A549 (cell line): Measurements from ENCODE around the gene ERAL1. TPM values are rescaled to one million over a fixed set of nuclear protein-coding genes. Genes with fewer than 3 reads are reported as not detected.

ENCODE experiments used
- ATAC-seq, 2 experiments: fragments of 200-7000 bp in 1 of 2; fragments of >200 bp in 1 of 2; cut with Nextera tagmentation in 1 of 2; cut with Tn5 transposase in 1 of 2; 3 replicates each; pipeline versions ENCODE4 v1.8.0 to v1.9.1; 2018 to 2020; ENCODE audit warnings: mild to moderate bottlenecking in 1 of 2, moderate library complexity in 1 of 2
- CTCF ChIA-PET: fragments of 300-600 bp; sonication (Branson Sonifier 250); formaldehyde crosslinking; extraction: SDS; loops from one replicate; lab custom pipeline; 2021; ENCODE audit warnings: antibody characterized with exemption, inconsistent platforms; lab: Yijun Ruan, JAX
- POLR2A ChIA-PET: fragments of 350-600 bp; formaldehyde crosslinking; extraction: SDS; loops from one replicate; lab custom pipeline; 2021; ENCODE audit warnings: antibody characterized with exemption, inconsistent platforms; lab: Yijun Ruan, JAX
- DNase-seq, 2 experiments: peaks; one replicate each; pipeline versions ENCODE4 v3.0.0 to v3.0.0-alpha.2; 2011 to 2016; ENCODE audit warnings: low read depth in 1 of 2, low spot score in 1 of 2
- FAIRE-seq: peaks from 2 replicates; lab custom pipeline; 2011; peaks lifted over from hg19 to GRCh38; lab: Jason Lieb, UNC
- H3K27ac ChIP-seq, 2 experiments: fragments of >200 bp; sonication (Bioruptor Twin); formaldehyde crosslinking; 3 replicates each; pipeline ENCODE4 v1.5.1; 2016 to 2017
- H3K4me1 ChIP-seq: fragments of >200 bp; sonication (Bioruptor Twin); formaldehyde crosslinking; 3 replicates; pipeline ENCODE4 v1.6.1; 2016
- H3K4me2 ChIP-seq: fragments of >200 bp; sonication (Bioruptor Twin); formaldehyde crosslinking; 3 replicates; pipeline ENCODE4 v1.6.1; 2016
- H3K4me3 ChIP-seq: fragments of >200 bp; sonication (Bioruptor Twin); formaldehyde crosslinking; 3 replicates; pipeline ENCODE4 v1.5.1; 2016
- H3K9me3 ChIP-seq: fragments of >200 bp; sonication (Bioruptor Twin); formaldehyde crosslinking; 3 replicates; pipeline ENCODE4 v1.6.1; 2016
- BCL3 ChIP-seq: fragments of >200 bp; sonication (Bioruptor Twin); formaldehyde crosslinking; IDR thresholded peaks from 3 replicates; pipeline ENCODE4 v1.6.1; 2016
- CBX2 ChIP-seq: fragments of 200-600 bp; sonication (generic); IDR thresholded peaks from 2 replicates; pipeline ENCODE4 v1.6.1; 2016; ENCODE audit warnings: low read depth, mild to moderate bottlenecking, borderline replicate concordance
- CHD2 ChIP-seq: fragments of 150-350 bp; IDR thresholded peaks from 2 replicates; pipeline ENCODE4 v1.6.1; 2014; ENCODE audit warnings: low read length; ENCODE audit not compliant: partially characterized antibody
- FOXS1 ChIP-seq: fragments of 250-450 bp; sonication (Bioruptor Pico); IDR thresholded peaks from 2 replicates; pipeline ENCODE4 v1.5.0; 2020; ENCODE audit warnings: mild to moderate bottlenecking, moderate library complexity
- HEYL ChIP-seq: fragments of 250-450 bp; sonication (Bioruptor Pico); IDR thresholded peaks from 2 replicates; pipeline ENCODE4 v1.8.0; 2021; ENCODE audit warnings: mild to moderate bottlenecking, moderate library complexity
- HOXB13 ChIP-seq: fragments of 250-450 bp; sonication (Bioruptor Pico); IDR thresholded peaks from 2 replicates; pipeline ENCODE4 v1.5.0; 2020; ENCODE audit warnings: low read depth, mild to moderate bottlenecking, moderate library complexity
- HOXB5 ChIP-seq: fragments of 250-450 bp; sonication (Bioruptor Pico); IDR thresholded peaks from 2 replicates; pipeline ENCODE4 v1.5.0; 2020; ENCODE audit warnings: mild to moderate bottlenecking, moderate library complexity
- MAFK ChIP-seq: fragments of 450-650 bp; IDR thresholded peaks from 2 replicates; pipeline ENCODE4 v1.6.1; 2014; ENCODE audit not compliant: partially characterized antibody
- NR3C1 ChIP-seq: fragments of >200 bp; sonication (Bioruptor Twin); formaldehyde crosslinking; IDR thresholded peaks from 3 replicates; pipeline ENCODE4 v1.6.1; 2017
- PHF8 ChIP-seq: fragments of 200-600 bp; sonication (generic); IDR thresholded peaks from 2 replicates; pipeline ENCODE4 v1.6.1; 2016; ENCODE audit warnings: low read depth, mild to moderate bottlenecking, antibody characterized with exemption, moderate library complexity, borderline replicate concordance
- RARB ChIP-seq: fragments of 250-450 bp; sonication (Bioruptor Pico); IDR thresholded peaks from 2 replicates; pipeline ENCODE4 v1.8.0; 2021; ENCODE audit warnings: mild to moderate bottlenecking, moderate library complexity
- RCOR1 ChIP-seq: fragments of 150-350 bp; IDR thresholded peaks from 2 replicates; pipeline ENCODE4 v1.6.1; 2014; ENCODE audit warnings: antibody characterized with exemption, low read length, low read depth
- USF2 ChIP-seq: fragments of 450-650 bp; IDR thresholded peaks from 2 replicates; pipeline ENCODE4 v1.6.1; 2014; ENCODE audit warnings: antibody characterized with exemption
- ZC3H11A ChIP-seq: fragments of 450-650 bp; IDR thresholded peaks from 2 replicates; pipeline ENCODE4 v1.6.1; 2014; ENCODE audit warnings: antibody characterized with exemption, mild to moderate bottlenecking
- ZNF302 ChIP-seq: fragments of 250-450 bp; sonication (Bioruptor Pico); IDR thresholded peaks from 2 replicates; pipeline ENCODE4 v1.9.0; 2021; ENCODE audit warnings: inconsistent platforms, mild to moderate bottlenecking, moderate library complexity
- WGBS: methylation state at CpG from one replicate; pipeline ENCODE4 v1.1.6; 2017; ENCODE audit errors: missing lambda C conversion rate; 5-methylcytosine and 5-hydroxymethylcytosine counted together
- polyA plus RNA-seq, 4 experiments: library from polyadenylated mRNA; depleted of rRNA in 3 of 4; stranded (reverse); fragments of >200 nt; fragmentation: RNase III in 1 of 4; extraction: RNeasy Plus Mini Kit Qiagen cat#74134 plus additional on column Dnase treatment in 1 of 4; gene quantifications; 2 replicates in 3 of 4; 3 replicates in 1 of 4; pipeline ENCODE4 v1.2.3, GENCODE V29; 2011 to 2017
- TF ChIP-seq, protein P1 (sequence below): fragments of 150-350 bp; IDR thresholded peaks from 2 replicates; pipeline ENCODE4 v1.6.1; 2014; ENCODE audit warnings: low read depth, mild to moderate bottlenecking, low read length
- TF ChIP-seq, protein P2 (sequence below): fragments of 250-450 bp; sonication (Bioruptor Pico); IDR thresholded peaks from 2 replicates; pipeline ENCODE4 v1.5.0; 2021; ENCODE audit warnings: mild to moderate bottlenecking, moderate library complexity, borderline replicate concordance
- TF ChIP-seq, protein P3 (sequence below): IDR thresholded peaks from 2 replicates; pipeline ENCODE4 v1.6.1; 2012

The ERAL1 gene
- polyA plus RNA-seq, 2 of the 4 experiments (the other 2 are of a cell fraction) = 78.9 to 88.3 TPM

DNA sequence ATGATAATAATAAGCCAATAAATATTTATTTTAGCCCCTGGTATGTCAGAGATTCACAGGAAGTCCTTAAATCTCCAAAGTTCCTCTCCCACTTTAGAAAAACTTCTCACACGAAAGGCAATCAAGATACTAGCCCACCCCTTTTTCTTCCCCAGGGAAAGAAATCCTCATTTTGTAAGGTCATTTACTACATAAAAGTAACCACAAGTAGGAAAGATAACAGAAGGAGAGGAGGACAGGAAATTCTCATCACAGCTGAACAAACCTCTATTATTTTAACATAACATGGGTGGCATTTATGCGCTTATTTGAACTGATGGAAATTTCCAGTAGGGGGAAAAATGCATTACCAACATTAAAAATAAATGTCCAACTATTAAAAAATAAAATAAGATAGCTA lies 15.6 kb upstream of the ERAL1 start:
- no peak for ATAC-seq
- H3K4me2 ChIP-seq = no peak overlapping the region
- CTCF ChIA-PET = interaction anchor here (0.8 to 1.3 kb wide), 4 partner anchors 11 to 81 kb away, joined by 3 to 4 read pairs (median 3); no protein-coding TSS in a partner anchor
- DNase-seq = no peak
- POLR2A ChIA-PET = no interaction called here
- FAIRE-seq = no peak
- TF ChIP-seq USF2 (no peak), ZNF302 (CRISPR knock-in tag) (no peak), HOXB13 (CRISPR knock-in tag) (no peak), CBX2 (no peak)
- TF ChIP-seq, protein P1, sequence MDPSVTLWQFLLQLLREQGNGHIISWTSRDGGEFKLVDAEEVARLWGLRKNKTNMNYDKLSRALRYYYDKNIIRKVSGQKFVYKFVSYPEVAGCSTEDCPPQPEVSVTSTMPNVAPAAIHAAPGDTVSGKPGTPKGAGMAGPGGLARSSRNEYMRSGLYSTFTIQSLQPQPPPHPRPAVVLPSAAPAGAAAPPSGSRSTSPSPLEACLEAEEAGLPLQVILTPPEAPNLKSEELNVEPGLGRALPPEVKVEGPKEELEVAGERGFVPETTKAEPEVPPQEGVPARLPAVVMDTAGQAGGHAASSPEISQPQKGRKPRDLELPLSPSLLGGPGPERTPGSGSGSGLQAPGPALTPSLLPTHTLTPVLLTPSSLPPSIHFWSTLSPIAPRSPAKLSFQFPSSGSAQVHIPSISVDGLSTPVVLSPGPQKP = no peak
- TF ChIP-seq, protein P2, sequence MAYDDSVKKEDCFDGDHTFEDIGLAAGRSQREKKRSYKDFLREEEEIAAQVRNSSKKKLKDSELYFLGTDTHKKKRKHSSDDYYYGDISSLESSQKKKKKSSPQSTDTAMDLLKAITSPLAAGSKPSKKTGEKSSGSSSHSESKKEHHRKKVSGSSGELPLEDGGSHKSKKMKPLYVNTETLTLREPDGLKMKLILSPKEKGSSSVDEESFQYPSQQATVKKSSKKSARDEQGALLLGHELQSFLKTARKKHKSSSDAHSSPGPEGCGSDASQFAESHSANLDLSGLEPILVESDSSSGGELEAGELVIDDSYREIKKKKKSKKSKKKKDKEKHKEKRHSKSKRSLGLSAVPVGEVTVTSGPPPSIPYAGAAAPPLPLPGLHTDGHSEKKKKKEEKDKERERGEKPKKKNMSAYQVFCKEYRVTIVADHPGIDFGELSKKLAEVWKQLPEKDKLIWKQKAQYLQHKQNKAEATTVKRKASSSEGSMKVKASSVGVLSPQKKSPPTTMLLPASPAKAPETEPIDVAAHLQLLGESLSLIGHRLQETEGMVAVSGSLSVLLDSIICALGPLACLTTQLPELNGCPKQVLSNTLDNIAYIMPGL = no peak
- TF ChIP-seq, all 56 proteins: peak for 0
- H3K9me3 ChIP-seq = no peaks in the 10 kb centered on the region
- no peak overlapping the region for H3K4me3 ChIP-seq
- WGBS = 88% methylated on average over 2 of the region's 2 CpGs
- peaks cover 11% of the 10 kb centered on the region; the same call in 1 of the 3 replicates for H3K4me1 ChIP-seq
- H3K27ac ChIP-seq = no peak overlapping the region

DNA sequence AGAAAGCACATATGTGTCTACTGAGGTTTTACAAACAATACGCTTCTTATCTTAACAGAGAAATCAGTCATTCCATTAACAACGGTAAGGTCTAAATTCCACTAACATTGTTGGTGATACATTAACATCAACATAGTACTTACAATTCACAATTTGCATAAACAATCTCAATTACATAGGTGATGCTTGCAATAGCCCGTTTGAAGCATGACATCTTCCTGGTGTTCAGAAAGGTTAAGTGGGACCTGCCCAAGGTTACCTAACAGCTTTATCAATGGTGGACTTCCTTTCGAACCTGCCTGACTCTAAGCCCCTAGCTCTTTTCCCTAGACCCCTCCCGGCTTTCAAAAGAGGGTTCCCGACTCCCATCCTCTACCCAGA lies 12.9 kb upstream of the ERAL1 start:
- POLR2A ChIA-PET = interaction anchor here (0.6 to 1.6 kb wide), 8 partner anchors 10 to 122 kb away, joined by 3 to 7 read pairs (median 5); partner anchors contain the start of gene RPL23A
- ATAC-seq (peak; percentile 29 to 45; a peak in 5 of 6 replicates), DNase-seq (peak in 1 of 2 experiments; percentile 42), FAIRE-seq (peak; percentile 7)
- no peaks in the 10 kb centered on the region for H3K9me3 ChIP-seq
- peak overlapping the region; percentile 85 for H3K4me2 ChIP-seq
- peak overlapping the region; percentile 82 to 92 for H3K27ac ChIP-seq
- H3K4me1 ChIP-seq = peaks cover 11% of the 10 kb centered on the region; the same call in 1 of the 3 replicates
- WGBS = 6% methylated on average over 6 of the region's 6 CpGs
- TF ChIP-seq HOXB5 = no peak
- no peak for TF ChIP-seq RCOR1
- no peak for TF ChIP-seq FOXS1 (CRISPR knock-in tag)
- TF ChIP-seq, protein P3, sequence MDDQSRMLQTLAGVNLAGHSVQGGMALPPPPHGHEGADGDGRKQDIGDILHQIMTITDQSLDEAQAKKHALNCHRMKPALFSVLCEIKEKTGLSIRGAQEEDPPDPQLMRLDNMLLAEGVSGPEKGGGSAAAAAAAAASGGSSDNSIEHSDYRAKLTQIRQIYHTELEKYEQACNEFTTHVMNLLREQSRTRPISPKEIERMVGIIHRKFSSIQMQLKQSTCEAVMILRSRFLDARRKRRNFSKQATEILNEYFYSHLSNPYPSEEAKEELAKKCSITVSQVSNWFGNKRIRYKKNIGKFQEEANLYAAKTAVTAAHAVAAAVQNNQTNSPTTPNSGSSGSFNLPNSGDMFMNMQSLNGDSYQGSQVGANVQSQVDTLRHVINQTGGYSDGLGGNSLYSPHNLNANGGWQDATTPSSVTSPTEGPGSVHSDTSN = no peak
- no peak for TF ChIP-seq CHD2
- no peak for TF ChIP-seq BCL3
- TF ChIP-seq PHF8 = no peak
- TF ChIP-seq NR3C1 = no peak
- no peak for TF ChIP-seq HOXB13 (CRISPR knock-in tag)
- TF ChIP-seq HEYL (CRISPR knock-in tag) = no peak
- TF ChIP-seq MAFK = no peak
- TF ChIP-seq, protein P2 = no peak
- no peak for TF ChIP-seq ZC3H11A
- no peak for TF ChIP-seq RARB (CRISPR knock-in tag)
- CTCF ChIA-PET = interaction anchor here (0.7 to 7.1 kb wide), 15 partner anchors 9 to 338 kb away, joined by 3 to 58 read pairs (median 5); partner anchors contain the start of genes DHRS13, MYO18A and TLCD1
- peak overlapping the region; percentile 82 for H3K4me3 ChIP-seq
